Activated CD8-positive, alpha-beta memory T cell treated with anti-CD3 and anti-CD28 coated beads for 4 hours (primary cell): ENCODE measurements around the gene CENPL.
"Not testable (repeated sequence)": the region's sequence is repeated elsewhere in the genome, so short reads cannot be mapped to it uniquely, and the experiment has no call there.

Source experiments
- DNase-seq, 2 donors: peaks; one replicate each; pipeline ENCODE4 v3.0.0-alpha.2; 2020; ENCODE audit warnings: low read depth in 2 of 2

CENPL gene

GRCh38 chr1:173857363-173857917 lies 32.8 kb upstream of the CENPL start:
- no peak for DNase-seq

DNA sequence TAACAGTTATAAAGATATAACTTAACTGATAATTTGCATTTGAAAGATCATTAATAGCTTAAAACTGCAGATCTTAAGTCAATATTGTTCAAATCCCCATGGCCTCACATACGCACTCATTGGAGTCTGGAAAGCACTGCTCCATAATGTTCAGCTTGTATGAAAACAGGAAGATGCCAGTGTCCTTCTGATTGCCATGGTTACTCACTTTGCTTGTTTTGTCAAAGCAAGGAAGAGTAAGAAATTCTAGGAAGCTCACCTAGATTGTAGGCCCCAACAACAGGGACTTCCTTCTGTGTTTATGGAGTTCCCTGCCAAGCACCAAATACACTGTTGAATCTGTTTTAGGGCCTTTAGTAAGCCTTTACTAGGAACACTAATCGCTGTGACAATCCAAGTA lies 32.2 kb upstream of the CENPL start:
- no peak for DNase-seq

GRCh38 chr1:173856014-173856413 lies 31.3 kb upstream of the CENPL start:
- DNase-seq, result no peak

GRCh38 chr1:173853074-173853473 lies 28.4 kb upstream of the CENPL start:
- DNase-seq, result no peak

GRCh38 chr1:173852105-173852504 lies 27.4 kb upstream of the CENPL start:
- no peak for DNase-seq

DNA sequence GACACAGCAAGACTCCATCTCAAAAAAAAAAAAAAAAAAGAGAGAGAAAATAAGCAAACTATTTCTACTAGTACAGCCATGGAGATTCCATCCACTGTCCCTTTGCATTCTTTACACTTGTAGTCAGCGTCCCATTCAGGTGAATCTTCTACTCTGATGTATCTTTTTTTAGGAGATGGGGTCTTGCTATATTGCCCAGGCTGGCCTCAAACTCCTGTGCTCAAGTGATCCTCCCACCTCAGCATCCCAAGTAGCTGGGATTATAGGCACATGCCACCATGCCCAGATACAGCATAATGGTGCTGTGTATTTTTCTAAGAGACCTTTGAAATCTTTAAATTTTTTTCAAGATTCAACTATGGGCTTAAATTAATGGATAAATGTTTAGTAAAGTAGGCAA lies 8.1 kb upstream of the CENPL start:
- no peak for DNase-seq

GRCh38 chr1:173827611-173828010 lies 2.9 kb upstream of the CENPL start:
- DNase-seq, result no peak

GRCh38 chr1:173823781-173824314 lies 835 bp downstream of the CENPL start:
- no peak for DNase-seq

DNA sequence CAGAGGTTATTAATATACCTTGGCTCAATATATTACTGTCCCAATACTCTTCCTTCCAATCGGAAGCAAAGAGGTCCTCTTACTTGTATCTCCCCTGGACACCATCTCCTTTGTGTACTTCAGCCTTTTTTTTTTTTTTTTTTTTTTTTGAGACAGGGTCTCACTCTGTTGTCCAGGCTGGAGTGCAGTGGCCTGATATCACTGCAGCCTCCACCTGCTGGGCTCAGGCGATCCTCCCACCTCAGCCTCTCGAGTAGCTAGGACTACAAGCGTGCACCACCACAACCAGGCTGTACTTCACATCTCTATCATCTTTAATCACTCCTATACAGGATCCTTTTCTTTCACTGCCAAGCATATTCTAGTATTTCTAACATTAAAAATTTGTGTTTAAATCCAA lies 3.0 kb downstream of the CENPL start:
- no peak for DNase-seq

- no peak for DNase-seq
These were observed 6.2 kb downstream of the CENPL start for GRCh38 chr1:173818459-173818858.

- not testable (repeated sequence) for DNase-seq
These were observed 11.0 kb downstream of the CENPL start for GRCh38 chr1:173813654-173814053.

- DNase-seq, result no peak
These were observed 21.7 kb downstream of the CENPL start for GRCh38 chr1:173802961-173803360.

DNA sequence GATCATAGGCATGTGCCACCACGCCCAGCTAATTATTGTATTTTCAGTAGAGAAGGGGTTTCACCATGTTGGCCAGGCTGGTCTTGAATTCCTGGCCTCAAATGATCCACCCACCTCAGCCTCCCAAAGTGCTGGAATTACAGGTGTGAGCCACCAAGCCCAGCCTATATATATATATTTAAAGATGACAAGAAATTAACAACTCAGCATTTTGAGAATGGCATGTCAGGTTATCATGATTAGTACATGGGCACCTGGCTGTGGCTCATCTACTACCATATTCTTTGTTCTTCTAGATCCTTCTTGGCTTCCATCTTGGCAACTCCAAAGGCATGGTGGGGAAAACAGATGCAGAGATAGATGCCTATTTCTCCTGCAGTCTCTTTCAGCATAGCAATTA lies 24.7 kb downstream of the CENPL start:
- DNase-seq, result not testable (repeated sequence)

GRCh38 chr1:173798078-173798477 lies 26.6 kb downstream of the CENPL start:
- no peak for DNase-seq

DNA sequence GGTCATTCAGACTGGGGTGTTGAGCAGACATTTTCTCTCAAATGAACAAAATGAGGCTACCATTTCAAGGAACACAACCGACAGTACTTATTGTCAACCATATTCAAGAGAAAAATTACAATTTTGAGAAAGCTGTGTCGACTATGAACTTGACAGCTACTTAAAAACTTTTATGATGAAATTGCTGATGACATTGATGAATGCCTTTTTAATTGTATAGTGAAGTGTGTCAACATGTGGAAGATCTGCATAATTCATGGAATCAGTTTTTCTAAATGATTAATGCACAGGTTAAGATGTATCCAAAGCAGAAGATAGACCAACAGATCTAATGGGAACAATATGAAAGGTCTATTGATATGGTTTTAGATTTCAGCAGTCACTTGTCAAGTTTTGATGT lies 34.8 kb downstream of the CENPL start:
- no peak for DNase-seq

- no peak for DNase-seq
These were observed 39.7 kb downstream of the CENPL start for GRCh38 chr1:173784997-173785396.

DNA sequence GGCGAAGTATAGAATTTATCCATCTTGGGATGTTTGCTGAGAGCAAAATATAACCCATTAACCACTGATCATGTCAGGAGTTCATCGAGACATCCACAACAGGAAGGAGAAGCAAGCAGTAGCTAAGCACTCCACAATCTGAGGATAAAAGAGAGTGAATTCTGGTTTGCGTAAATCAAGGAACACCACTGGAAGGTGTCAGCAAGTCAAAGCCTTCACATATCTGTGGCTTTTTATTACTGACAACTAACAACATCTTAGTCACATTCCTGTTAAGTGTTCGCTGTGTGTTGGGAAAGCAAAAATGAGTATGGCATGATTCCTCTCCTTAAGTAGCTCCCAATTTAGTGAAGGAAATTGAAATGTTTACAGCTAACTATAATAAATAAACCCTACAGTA lies 44.7 kb downstream of the CENPL start:
- no peak for DNase-seq

GRCh38 chr1:173775578-173776226 lies 49.0 kb downstream of the CENPL start:
- no peak for DNase-seq

DNA sequence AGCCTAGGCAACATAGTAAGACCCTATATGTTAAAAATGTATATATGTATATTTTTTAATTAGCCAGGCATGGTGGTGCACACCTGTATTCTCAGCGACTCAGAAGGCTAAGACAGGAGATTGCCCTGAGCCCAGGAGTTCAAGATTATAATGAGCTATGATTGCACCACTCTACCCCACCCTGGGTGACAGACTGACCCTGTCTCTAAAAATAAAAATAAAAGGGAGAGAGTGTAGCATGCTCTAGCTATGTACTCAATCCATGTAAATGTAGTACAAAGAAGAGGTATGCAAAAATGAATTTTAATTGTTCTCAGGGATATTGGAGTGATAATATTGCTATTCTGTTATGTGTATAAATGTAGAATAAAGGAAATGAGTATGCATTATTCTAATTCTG lies 53.1 kb downstream of the CENPL start:
- DNase-seq, result no peak

GRCh38 chr1:173770330-173770729 lies 54.4 kb downstream of the CENPL start:
- not testable (repeated sequence) for DNase-seq

DNA sequence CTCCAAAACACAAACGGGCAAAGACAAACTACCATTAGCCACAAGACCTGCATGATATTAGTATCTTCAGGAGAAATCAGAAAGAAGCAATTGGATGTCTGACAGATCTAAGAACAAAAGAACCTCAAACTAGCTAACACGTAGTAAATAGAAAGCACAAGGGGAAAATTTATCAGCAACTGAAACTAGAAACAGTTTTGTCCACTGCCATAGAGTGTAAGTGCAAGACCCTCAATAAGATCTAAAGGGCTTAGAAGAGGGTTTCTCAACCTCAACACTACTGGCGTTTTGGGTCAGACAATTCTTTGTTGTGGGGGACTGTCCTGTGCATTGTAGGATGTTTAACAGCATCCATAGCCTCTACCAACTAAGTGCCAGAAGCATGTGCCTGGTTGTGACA lies 55.9 kb downstream of the CENPL start:
- DNase-seq, result no peak

GRCh38 chr1:173768206-173768605 lies 56.5 kb downstream of the CENPL start:
- DNase-seq, result no peak

GRCh38 chr1:173764331-173764730 lies 60.4 kb downstream of the CENPL start:
- not testable (repeated sequence) for DNase-seq

DNA sequence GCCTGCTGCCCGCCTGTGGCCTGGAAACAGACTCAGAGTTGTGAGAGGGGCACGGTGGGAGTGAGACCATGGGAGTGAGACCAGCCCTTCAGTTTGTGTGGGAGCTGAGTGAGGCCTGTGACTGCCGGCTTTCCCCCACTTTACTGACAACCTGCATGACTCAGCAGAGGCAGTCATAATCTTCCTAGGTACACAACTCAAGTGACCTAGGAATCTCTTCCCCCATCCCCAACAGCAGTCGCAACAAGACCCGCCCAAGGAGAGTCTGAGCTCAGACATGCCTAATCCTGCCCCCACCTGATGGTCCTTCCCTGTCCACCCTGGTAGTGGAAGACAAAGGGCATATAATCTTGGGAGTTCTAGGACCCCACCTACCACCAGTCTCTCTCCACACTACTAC lies 65.7 kb downstream of the CENPL start:
- DNase-seq, result no peak
